CD4-positive, alpha-beta T cell treated with Interleukin-15 for 1 hour (primary cell): ENCODE results near the gene DISC1.

Source experiments
- DNase-seq: peaks from one replicate; pipeline ENCODE4 v3.0.0-alpha.2; 2020

The DISC1 gene

DNA sequence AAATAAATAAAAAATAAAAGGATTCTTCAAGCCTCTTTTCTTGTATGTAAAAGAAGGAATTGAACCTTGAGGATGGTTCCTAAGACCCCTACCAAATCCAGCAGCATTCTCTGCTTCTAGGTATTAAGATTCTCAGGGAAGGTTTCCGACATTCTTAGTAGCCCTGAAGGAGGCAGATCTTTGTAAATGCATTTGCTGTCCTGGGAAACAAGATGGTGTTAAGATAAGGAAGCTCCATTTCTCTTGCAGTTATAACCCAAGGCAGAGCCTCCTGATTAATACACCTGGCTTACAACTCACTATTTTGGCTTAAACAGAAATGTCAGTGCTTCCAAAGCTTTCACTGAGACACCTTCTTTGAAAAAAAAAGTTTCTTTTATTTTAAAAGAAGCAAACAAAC is 393.8 kb downstream of the DISC1 start:
- DNase-seq: no peak

DNA sequence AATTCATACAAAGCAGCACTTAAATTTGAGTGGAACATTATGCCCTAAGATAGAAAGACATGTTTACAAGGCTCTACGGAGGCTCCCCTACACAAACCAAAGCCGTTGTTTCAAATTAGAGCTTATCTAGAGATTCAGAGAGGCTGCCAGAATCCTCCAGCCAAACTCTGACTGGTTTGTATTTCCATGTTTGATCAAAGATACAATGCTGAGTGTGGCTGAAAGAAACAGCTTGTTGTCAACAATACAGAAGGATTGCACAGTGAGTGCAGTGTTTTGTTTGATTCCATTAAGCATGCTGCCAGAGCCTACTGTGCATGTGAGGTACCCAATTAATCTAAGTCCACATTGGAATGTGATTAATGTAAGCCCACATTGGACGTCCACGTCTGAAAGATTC is 402.7 kb downstream of the DISC1 start:
- DNase-seq: no peak

DNA sequence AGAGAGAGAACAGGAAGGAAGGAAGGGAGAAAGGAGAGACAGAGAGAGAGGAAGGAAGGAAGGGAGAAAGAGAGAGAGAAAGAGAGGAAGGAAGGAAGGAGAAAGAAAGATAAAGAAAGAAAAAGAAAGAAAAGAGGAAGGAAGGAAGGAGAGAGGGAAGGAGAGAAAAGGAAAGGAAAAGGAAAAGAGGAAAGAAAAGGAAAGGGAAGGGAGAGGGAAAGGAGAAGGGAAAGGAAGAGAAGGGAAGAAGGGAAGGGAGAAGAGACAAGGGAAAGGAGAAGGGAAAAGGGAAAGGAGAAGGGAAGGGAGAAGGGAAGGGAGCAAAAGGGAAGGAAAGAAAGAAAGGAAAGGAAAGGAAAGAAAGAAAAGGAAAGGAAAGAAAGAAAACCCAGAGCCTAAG is 404.6 kb downstream of the DISC1 start:
- DNase-seq: no peak

DNA sequence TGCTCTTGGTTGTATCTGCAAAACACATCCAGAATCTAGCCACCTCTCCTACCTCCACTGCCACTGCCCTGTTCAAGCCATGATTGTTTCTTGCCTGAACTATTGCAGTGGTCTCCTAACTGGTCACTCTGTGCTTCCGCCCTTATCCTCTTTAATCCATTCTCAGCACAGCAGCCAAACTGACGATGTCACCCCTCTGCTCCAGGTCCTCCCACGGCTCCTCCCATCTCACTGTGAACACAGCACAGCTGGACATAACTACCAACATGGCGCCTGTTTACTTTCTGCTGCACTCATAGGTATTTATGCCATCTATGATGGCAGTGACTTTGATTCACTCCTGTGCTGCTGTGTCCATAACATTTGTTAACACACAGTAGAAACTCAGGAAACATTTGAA is 406.7 kb downstream of the DISC1 start:
- no peak for DNase-seq

DNA sequence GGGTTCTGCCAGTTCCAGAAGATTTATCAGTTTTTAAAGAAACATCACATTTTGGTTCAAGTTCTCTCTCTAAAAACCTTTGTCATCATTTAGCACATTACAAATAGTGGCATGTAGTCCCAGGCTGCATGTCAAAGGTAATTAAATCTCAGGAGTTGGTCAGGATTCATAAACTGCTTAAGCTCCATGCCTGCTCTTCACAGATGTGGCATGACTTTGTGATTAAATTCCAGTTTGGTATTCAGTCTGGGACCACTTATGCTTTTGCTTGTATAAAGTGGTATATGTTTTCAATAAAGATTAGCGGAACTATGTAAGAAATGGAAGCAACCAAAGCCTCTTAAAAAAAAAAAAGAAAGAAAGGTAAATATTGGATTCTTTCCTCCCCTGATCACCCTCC is 408.0 kb downstream of the DISC1 start:
- no peak for DNase-seq

DNA sequence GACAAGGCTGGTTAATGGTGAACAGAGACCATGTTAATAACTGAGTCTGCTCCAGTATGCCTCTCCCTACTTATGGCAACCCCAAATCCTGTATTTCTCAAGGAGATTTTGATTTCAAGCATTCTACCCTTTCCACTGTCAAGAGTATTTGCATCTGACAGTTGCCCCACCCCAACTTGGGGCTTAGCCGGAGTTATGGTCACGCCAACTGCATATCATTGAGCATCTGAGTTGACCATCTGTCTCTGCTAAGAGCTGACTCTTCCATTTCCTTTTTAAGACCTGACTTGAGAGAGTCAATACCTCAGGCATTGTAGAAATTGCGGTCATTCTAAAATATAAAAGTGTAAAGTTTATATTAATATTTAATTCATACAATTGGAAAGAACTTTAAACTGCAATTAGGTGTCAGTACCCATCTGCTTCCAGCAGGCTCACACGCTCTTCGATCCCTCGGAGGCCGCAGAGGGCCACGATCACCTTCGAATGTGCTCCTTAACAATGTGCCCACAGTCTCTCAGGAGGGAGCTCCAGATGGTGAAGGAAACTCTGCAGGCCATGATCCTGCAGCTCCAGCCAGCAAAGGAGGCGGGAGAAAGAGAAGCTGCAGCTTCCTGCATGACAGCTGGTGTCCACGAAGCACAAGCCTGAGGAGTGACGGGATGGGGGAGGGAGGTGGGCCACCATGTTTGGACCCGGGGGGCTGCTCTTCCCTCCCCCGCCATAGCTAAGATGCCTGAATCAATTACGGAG is 409.8 kb downstream of the DISC1 start:
- no peak for DNase-seq

DNA sequence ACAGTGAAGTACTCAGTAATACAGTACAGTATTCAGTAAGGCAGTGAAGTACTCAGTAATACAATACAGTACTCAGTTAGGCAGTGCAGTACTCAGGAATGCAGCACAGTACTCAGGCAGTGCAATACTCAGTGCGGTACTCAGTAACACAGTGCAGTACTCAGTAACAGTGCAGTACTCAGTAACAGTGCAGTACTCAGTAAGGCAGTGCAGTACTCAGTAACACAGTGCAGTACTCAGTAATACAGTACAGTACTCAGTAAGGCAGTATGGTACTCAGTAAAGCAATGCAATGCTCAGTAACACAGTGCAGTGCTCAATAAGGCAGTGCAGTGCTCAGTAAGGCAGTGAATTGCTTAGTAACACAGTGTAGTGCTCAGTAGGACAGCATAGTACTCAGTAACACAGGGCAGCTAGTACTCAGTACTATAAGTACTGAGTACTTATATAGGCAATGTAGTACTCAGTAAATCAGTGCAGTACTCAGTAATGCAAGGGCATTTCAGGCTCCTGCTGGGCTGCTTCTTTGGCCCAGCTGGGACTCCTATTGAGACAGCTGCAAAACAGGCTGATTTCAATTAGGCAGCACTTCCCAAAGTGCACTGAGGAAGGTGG is 411.3 kb downstream of the DISC1 start:
- DNase-seq: no peak

DNA sequence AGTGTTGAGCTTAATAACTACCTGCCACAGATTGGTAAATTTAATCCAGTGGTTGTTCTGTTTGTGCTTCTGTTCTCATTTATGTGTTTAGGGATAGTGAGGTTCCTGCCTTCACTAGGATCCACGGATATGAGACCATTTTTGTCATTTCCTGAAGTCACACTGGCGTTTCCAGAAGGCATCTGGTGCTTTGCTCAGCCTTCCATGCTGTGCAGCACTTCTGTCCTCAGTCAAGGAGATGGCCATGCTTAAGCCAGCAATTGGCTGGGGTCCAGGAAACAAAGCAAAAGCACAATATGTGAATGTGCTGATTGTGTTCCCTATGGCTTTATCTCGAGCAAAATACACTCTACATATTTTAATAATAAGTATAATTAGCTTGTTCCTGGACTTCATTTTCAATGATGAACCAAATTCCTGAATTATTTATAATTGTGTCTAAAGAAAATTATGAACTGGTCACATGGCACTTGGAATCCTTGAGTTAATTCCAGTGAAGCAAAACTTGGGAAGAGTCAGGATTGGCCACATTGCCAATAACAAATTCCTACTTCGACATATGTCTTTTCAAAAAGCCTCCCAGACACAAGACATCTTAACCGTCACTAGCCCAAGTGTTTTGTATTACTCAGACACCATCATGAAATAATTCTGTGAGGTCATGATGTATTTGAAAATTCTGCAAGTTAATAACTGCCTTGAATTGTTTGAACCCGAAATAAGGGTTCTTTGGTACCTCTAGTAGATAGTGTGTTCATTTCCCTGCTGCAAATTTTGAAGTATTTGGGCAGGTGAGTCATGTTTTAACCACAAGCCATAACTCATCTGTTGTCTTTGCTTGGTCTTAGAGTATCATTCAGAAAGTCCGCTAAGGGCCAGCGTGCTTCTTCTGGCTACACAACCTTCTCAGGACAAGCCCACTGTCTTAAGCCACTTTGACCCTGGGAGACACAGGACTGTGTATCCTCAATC is 412.4 kb downstream of the DISC1 start:
- DNase-seq: no peak

DNA sequence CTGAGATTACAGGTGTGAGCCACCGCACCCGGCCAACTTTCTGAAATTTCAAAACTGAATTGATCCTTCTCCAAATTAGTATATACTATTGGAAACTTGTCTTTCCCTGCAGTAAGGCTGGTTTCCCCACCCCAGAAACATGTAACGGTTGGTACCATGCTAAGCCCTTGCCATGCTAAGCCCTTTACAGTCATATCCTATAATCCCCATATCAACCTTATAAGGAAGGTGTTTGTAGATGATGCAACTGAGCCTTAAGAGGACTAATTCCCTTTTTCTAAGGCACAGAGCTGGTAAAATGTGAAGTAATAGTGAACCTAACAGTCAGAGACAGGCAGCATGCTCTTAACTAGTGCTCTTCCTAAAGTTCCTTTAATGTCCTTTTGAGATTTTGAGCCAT is 413.7 kb downstream of the DISC1 start:
- no peak for DNase-seq

DNA sequence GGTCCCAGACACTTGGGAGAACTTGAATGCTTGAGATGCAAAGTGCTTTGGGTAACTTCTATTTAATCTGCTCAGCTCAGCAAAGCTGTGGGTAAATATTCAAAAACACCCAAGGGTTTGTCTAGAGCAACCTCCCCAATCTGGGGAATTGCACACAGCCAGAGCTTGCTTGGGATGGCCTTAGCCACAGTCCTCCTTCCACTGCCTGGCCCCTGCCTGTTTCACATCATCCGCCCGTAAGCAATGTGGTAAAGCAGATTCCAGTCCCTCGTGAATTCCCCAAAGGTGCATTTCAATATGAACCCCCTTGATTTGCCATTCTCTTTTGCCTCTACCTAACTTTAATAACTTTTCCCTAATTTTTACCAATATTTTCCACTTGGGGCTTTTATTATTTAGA is 418.1 kb downstream of the DISC1 start:
- no peak for DNase-seq

DNA sequence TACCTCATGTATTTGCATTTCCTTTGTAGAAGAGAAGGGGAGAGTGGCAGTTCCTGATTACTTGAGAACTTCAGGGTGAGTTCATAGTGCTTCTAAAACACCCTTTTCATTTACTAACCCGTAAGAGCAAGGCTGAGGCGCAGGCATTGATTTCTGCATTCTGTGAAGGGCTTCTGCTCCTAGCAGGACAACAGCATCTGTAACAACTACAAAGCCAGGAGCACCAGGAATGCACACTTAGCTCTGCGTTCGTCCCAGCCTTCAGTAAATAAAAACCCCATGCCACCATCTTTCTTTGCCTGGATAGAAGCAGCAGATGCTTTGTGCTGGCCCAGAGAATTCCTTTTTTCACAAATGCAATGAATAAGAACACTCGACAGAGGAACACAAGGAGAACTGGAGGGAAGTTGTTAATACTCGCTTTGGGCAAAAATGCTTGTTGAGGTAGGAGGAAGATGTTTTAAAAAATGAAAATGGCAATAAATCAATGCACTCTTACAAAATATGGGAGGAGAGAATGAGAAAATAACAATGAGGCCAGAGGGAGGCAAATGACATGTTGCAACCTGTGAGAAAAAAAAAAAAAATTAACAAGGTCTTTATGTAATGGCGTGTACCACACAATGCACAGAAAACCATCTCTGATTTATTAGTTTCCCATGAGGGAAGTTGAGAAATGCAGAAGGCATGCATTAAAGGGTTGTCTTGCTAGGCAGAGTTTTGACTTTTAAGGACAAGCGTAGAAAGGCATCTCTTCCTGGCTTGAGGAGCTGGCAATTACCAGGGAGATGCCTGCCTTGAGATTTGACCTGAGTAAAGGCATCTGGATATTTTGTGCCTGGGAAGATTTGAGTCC is 418.8 kb downstream of the DISC1 start:
- no peak for DNase-seq

DNA sequence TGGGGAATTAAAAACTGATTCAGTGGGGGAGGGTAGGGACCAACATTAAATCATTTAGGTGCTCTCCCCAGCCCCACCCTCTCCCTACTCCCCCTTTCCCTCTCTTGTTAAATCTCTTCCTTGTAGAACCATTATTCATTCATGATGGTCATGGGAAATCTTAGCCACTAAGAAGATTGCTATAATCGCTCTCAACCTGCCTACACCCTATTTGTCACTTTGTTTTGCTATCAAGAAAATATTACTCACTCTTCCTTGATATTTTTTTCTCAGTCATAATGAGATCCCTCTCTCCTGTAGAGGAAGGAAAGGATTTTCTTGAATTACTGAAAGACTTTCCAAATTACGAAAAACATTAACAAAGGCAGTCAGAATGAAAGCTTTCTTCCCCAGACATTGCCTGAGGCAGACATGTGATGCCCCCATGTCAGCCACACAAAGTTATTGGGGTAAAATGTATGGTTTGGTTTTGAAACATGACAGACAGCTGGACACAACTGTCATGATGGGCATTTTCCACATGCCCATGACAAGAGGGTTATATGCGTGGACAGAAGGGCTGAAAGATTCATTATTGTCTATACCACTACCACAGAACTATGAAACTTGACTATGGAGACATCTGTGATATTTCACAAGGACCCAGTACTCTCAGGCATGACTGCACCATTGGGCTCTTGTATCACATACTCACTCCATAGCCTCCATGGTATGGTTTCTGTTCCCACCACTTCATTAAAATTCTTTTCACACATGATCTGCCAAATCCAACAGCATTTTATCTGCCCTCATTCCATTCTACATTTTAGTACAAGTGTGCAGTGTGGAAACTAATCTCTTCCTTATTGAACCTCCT is 420.1 kb downstream of the DISC1 start:
- no peak for DNase-seq

DNA sequence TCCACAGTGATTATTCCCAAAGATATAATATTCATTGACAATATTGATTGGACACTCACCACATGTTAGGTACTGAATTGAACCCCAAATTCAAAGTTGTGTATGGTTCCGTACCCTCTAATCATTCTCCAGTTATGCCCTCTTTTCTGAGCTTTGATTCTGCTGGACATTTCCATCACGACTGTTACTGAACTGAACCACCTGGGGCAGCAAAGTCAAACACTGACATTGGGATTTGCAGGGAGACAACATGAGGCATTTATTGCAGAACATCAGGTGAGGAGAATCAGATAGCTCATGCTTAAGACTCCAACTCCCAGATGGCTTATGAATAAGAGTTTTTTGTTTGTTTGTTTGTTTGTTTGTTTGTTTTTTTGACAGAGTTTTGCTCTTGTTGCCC is 420.9 kb downstream of the DISC1 start:
- no peak for DNase-seq

DNA sequence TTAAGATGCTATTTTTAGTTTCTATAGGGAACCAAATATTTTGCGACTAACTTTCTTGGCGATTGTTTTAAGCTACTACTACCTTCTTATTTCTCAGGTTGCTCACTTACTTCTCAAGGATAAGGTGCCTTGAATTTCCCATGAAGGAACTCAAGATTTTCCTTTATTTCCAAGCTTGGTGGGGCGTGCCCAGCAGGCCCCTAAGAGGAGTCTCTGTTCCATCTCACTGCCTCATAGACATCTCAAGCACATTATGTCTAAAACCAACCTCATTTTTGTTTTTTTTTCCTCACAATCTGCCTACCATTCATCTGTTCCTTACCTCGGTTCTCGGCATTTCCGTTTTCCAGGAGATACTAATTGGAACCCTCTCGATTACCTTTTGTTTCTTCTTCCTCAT is 421.9 kb downstream of the DISC1 start:
- no peak for DNase-seq

DNA sequence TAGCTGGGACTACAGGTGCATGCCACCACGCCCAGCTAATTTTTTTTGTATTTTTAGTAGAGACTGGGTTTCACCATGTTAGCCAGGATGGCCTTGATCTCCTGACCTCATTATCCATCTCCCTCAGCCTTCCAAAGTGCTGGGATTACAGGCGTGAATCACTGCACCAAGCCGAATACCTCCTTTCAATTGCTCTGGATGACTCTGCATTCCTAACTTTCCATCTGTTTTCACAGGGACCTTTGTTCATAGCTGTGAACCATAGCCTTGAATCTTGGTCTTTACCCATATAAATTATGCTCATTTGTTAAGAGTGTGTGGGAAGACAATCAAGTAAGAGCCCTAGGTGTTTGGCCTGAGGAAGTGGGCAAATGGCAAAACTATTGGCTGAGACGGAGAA is 422.7 kb downstream of the DISC1 start:
- no peak for DNase-seq

DNA sequence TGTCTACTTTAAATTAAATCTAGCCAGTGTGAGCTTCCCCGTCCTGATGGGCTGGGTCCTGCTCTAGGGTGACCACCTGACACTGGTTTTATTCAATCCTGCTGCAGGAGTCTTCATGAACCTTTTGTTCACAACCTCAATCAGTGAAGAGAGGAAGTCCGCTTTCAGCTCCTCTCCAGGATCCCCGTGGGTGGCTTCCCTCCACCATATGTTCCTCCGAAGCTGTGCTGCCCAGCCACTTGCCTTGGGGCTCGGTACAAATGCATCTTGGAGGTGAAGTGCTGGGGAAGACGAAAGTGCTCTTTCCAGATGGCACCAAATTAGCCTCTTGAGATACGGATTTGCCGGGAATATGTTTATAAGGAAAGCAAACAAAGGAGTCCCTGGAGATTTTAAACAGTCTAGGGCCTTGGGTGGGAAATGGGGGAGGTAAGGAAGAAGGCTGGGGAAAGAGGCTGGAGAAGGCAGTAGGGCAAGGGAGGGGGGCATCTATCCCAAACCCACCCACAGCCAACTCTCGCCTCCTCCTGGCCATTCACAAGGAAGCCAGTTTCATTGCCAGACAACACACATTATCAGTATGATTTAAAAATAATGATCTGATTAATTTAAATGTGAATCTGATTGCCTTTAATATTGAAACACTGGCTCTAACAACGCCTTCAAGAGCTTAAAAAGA is 430.8 kb downstream of the DISC1 start:
- DNase-seq: no peak

DNA sequence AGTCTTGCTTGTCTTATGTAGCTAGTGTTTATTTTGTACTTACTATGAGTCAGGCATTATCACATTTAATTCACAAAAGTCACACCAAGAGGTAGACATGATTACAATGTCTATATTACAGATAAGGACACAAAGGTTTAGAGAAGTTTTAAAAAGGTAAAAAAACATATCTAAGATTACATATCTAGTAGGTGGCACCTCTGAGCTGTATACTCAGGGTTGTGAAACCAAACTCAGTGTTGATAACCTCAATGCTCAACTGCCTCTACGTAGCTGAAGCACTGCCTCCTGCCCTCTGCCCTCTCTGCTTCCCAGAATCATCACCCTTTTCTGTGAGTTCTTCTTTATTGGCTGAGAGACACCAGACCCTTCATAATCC is 431.3 kb downstream of the DISC1 start:
- DNase-seq: no peak

DNA sequence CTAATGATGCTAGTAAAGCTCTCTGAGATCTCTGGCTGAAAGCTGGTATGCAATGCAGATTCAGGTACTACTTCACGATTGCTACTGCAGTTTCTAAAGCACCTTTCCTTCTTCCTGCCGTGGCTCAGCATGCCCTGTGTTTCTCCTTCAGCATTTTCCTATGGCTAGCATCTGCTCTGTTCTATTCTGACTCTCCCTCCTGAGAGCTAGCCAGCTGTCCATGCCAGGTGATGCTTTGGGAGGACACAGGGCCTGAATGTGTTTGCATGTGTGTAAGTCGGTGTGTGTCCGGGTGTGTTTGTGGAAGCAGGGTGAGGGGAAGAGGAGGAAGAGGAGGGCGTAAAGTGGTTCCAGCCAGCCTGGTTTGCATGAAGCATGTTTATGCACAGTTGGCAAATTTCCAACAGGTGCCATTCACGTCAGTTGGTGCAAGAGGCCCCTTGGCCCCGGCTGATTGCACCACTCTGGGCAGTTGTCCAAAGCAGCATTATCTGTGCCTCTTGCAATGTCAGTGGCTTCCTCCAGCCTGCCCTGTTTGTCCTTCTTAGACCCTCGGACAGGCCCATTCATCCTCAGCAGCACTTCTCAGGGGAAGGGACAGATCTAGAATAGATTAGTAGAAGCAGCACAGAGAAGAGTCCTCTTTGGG is 433.3 kb downstream of the DISC1 start:
- no peak for DNase-seq

DNA sequence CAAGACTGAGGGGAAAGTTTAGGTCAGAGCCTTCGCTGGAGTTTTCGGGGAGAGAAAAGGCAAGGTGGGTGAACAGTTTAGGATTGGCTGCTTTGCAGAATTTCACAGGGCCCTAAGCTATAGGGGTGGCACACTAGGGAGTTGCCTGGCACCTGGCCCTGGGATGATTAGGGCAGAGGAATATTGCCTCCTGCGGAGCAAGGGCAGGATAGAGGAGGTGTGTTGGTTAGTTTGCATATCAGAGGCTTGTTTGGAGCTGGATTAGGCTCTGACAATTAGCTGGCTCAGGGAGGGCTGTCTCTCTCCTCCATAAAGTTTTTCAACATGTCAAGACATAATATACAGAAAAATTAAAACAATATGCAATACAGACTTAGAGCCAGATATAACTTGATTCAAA is 436.4 kb downstream of the DISC1 start:
- no peak for DNase-seq

DNA sequence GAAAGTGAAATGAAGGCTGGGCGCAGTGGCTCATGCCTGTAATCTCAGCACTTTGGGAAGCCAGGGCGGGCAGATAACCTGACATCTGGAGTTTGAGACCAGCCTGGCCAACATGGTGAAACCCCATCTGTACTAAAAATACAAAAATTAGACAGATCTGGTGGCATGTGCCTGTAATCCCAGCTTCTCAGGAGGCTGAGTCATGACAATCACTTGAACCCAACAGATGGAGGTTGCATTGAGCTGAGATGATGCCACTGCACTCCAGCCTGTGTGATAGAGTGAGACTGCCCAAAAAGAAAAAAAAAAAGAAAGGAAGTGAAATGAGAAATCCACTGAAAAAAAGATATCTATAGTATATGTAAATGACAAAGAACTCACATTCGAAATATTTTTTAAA is 439.9 kb downstream of the DISC1 start:
- DNase-seq: no peak

DNA sequence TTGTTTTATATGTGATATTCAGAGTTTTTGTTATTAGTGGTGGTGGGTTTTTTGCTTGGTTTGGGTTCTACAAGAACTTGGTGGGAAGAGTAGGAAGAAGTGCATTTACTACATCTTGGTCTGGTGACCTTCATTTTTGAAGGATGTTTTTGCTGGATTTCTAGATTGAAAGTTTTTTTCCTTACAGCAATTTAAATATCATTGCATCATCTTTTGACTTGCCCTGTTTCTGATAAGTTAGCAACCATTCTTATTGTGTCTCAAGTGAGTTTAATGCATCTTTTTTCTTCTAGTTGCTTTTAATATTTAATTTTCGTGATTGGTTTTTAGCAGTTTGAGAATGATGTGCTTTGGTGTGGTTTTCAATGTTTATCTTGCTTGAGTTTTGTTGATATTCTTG is 447.7 kb downstream of the DISC1 start:
- no peak for DNase-seq
